Smooth muscle cell (in vitro differentiated cells): ENCODE measurements around the gene CAB39. TPM values are rescaled to one million over a fixed set of nuclear protein-coding genes. Genes with fewer than 3 reads are reported as not detected.
A peak's percentile ranks its signal among the peaks of the same experiment; 100 is the strongest.

Experiments
- DNase-seq: peaks from one replicate; lab custom pipeline; 2025; ENCODE audit not compliant: unreplicated experiment; lab: John Stamatoyannopoulos, UW
- H2AFZ ChIP-seq: fragments of 200-600 bp; sonication (generic); 2 replicates; pipeline ENCODE4 v1.6.0; 2016; ENCODE audit warnings: antibody characterized with exemption, low read depth, mild to moderate bottlenecking
- H3F3A ChIP-seq: fragments of 200-600 bp; sonication (generic); 2 replicates; pipeline ENCODE4 v1.6.0; 2017; ENCODE audit warnings: antibody characterized with exemption, low read depth
- H3K27ac ChIP-seq: fragments of 200-600 bp; sonication (generic); 2 replicates; pipeline ENCODE4 v1.5.1; 2016; ENCODE audit warnings: low read depth, mild to moderate bottlenecking
- H3K27me3 ChIP-seq: fragments of 200-600 bp; sonication (generic); 2 replicates; pipeline ENCODE4 v1.6.1; 2016; ENCODE audit warnings: low read depth, mild to moderate bottlenecking
- H3K36me3 ChIP-seq: fragments of 200-600 bp; sonication (generic); 2 replicates; pipeline ENCODE4 v1.5.1; 2016; ENCODE audit warnings: low read depth
- H3K4me1 ChIP-seq: fragments of 200-600 bp; sonication (generic); 2 replicates; pipeline ENCODE4 v1.5.1; 2016; ENCODE audit warnings: low read depth
- H3K4me2 ChIP-seq: fragments of 200-600 bp; sonication (generic); 2 replicates; pipeline ENCODE4 v1.6.0; 2016; ENCODE audit warnings: mild to moderate bottlenecking
- H3K4me3 ChIP-seq: fragments of 200-600 bp; sonication (generic); 2 replicates; pipeline ENCODE4 v1.5.1; 2016; ENCODE audit warnings: mild to moderate bottlenecking
- H3K79me2 ChIP-seq: fragments of 200-600 bp; sonication (generic); 2 replicates; pipeline ENCODE4 v1.6.0; 2016; ENCODE audit warnings: low read depth, mild to moderate bottlenecking
- H3K9ac ChIP-seq: fragments of 200-600 bp; sonication (generic); 2 replicates; pipeline ENCODE4 v1.6.0; 2016; ENCODE audit warnings: low read depth
- H3K9me3 ChIP-seq: fragments of 200-600 bp; sonication (generic); replicated peaks from 2 replicates; pipeline ENCODE4 v1.5.1; 2016; ENCODE audit warnings: low read depth
- H4K20me1 ChIP-seq: fragments of 200-600 bp; sonication (generic); 2 replicates; pipeline ENCODE4 v1.6.0; 2016; ENCODE audit warnings: low read depth
- WGBS: methylation state at CpG from one replicate; pipeline ENCODE4 v1.1.7; 2016; ENCODE audit warnings: low lambda C conversion rate; 5-methylcytosine and 5-hydroxymethylcytosine counted together
- polyA plus RNA-seq: library from polyadenylated mRNA; unstranded; fragments of >200 nt; fragmentation: Nextera tagmentation; extraction: Ambion mirVana; gene quantifications from 2 replicates; pipeline ENCODE4 v1.2.1, GENCODE V29; 2016
- total RNA-seq: library from RNA; depleted of rRNA; stranded (reverse); fragments of >200 nt; gene quantifications from 2 replicates; pipeline ENCODE4 v1.2.3, GENCODE V29; 2014
- TF ChIP-seq, protein P1 (sequence below): fragments of 200-600 bp; sonication (generic); IDR thresholded peaks from 2 replicates; pipeline ENCODE4 v1.5.1; 2017; ENCODE audit warnings: borderline replicate concordance, mild to moderate bottlenecking, antibody characterized with exemption; ENCODE audit not compliant: insufficient read depth, poor library complexity, severe bottlenecking

Gene CAB39
- total and polyA plus RNA-seq, 2 experiments from 2014 or later = 21.7 to 62.4 TPM

GRCh38 chr2:230685178-230685577 lies 27.5 kb upstream of the CAB39 start:
- Histone ChIP-seq H3K27me3 (no peaks in the 10 kb centered on the region), H3K9ac (peak overlapping the region; percentile 29), H3K27ac (peak overlapping the region; percentile 71), H3K4me2 (peak overlapping the region; percentile 23), H2AFZ (peak overlapping the region; percentile 37), H3K36me3 (no peaks in the 10 kb centered on the region), H3K4me1 (peaks cover 10% of the 10 kb centered on the region), H3K4me3 (no peak overlapping the region), H3K9me3 (no peaks in the 10 kb centered on the region), H3F3A (peaks cover 4% of the 10 kb centered on the region), H3K79me2 (no peaks in the 10 kb centered on the region), H4K20me1 (no peaks in the 10 kb centered on the region)
- 13% methylated on average over 6 of the region's 6 CpGs for WGBS
- TF ChIP-seq, protein P1, sequence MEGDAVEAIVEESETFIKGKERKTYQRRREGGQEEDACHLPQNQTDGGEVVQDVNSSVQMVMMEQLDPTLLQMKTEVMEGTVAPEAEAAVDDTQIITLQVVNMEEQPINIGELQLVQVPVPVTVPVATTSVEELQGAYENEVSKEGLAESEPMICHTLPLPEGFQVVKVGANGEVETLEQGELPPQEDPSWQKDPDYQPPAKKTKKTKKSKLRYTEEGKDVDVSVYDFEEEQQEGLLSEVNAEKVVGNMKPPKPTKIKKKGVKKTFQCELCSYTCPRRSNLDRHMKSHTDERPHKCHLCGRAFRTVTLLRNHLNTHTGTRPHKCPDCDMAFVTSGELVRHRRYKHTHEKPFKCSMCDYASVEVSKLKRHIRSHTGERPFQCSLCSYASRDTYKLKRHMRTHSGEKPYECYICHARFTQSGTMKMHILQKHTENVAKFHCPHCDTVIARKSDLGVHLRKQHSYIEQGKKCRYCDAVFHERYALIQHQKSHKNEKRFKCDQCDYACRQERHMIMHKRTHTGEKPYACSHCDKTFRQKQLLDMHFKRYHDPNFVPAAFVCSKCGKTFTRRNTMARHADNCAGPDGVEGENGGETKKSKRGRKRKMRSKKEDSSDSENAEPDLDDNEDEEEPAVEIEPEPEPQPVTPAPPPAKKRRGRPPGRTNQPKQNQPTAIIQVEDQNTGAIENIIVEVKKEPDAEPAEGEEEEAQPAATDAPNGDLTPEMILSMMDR = no peak
- DNase-seq = no peak

DNA sequence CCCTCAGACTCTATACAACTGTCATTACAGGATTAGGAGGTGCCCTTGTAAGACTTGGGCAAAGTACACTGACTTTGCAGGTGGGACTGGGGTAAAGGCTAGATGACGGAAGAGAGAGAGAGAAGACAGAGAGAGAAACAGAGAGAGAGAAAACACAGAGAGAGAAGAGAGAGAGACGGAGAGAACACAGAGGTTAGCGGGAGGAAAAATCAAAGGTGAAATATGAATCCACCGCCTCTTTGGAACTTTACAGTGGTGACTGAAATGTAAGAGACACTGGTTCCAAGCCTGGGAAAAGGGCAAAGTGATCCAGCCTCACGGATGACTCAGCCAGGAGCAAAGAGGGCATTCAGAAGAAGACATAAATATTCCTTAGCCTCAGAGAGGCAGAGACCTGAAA lies 25.1 kb upstream of the CAB39 start:
- H3K79me2 ChIP-seq = no peaks in the 10 kb centered on the region
- peak overlapping the region; percentile 69 for H3K27ac ChIP-seq
- peaks cover 10% of the 10 kb centered on the region for H3K4me1 ChIP-seq
- H3K4me3 ChIP-seq = no peak overlapping the region
- H3F3A ChIP-seq = peaks cover 4% of the 10 kb centered on the region
- peak overlapping the region; percentile 49 for H3K4me2 ChIP-seq
- no peak overlapping the region for H3K9ac ChIP-seq
- H3K27me3 ChIP-seq = no peaks in the 10 kb centered on the region
- H3K36me3 ChIP-seq = no peaks in the 10 kb centered on the region
- no peak for DNase-seq
- H2AFZ ChIP-seq = peak overlapping the region; percentile 84
- no peaks in the 10 kb centered on the region for H4K20me1 ChIP-seq
- TF ChIP-seq, protein P1 = no peak
- WGBS = 50% methylated on average over 5 of the region's 5 CpGs
- no peaks in the 10 kb centered on the region for H3K9me3 ChIP-seq

DNA sequence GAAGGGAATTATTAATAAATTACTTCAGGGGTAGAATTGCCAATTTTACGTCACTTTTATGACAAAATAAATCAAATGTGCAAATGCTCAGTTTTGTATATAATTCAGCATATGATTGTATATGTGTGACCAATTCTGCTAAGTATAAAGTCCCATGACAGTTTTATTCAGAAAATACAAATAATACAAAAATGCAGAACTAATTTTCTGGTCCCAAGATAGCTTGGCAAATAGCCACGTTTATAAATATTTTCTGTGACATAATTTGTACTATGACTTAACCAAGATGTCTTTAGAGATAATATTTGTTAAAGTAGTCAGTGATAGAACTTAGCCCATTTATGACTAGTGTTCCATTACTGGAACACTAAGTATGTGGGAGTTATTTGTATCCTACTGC lies 24.2 kb upstream of the CAB39 start:
- WGBS = 88% methylated on average over 2 of the region's 2 CpGs
- Histone ChIP-seq H3K4me1 (peaks cover 10% of the 10 kb centered on the region), H3K9me3 (no peaks in the 10 kb centered on the region), H3K9ac (no peak overlapping the region), H3K27me3 (no peaks in the 10 kb centered on the region), H3F3A (peaks cover 4% of the 10 kb centered on the region), H3K79me2 (no peaks in the 10 kb centered on the region), H3K36me3 (no peaks in the 10 kb centered on the region), H3K4me2 (no peak overlapping the region), H2AFZ (no peak overlapping the region), H4K20me1 (no peaks in the 10 kb centered on the region), H3K4me3 (no peak overlapping the region), H3K27ac (no peak overlapping the region)
- no peak for DNase-seq
- TF ChIP-seq, protein P1 = no peak

DNA sequence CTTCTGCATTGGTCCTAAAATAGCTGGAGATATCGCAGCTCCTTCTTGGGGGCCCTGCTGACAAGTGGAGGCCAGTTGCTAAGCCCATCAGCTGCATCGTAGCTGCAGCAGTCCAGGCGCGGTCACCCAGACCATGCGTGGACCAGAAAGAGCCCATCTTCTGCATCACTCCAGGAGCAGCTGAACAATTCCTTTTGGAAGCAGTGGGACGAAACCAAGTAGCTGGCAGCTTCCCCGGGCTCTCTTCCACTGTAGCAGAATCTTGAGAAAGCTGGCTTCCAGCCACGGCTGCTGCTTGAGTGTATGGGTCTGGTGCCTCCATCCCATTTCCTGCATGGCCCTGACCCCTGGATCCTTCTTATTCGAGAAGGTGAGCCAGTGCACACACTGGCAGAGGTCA lies 22.2 kb upstream of the CAB39 start:
- no peaks in the 10 kb centered on the region for H3K27me3 ChIP-seq
- peaks cover 2% of the 10 kb centered on the region for H3F3A ChIP-seq
- H2AFZ ChIP-seq = no peak overlapping the region
- H3K4me2 ChIP-seq = no peak overlapping the region
- H3K4me1 ChIP-seq = peaks cover 10% of the 10 kb centered on the region
- no peaks in the 10 kb centered on the region for H3K79me2 ChIP-seq
- H3K4me3 ChIP-seq = no peak overlapping the region
- TF ChIP-seq, protein P1 = no peak
- H3K9ac ChIP-seq = no peak overlapping the region
- H3K9me3 ChIP-seq = no peaks in the 10 kb centered on the region
- 91% methylated on average over 9 of the region's 9 CpGs for WGBS
- H3K36me3 ChIP-seq = no peaks in the 10 kb centered on the region
- no peak for DNase-seq
- H4K20me1 ChIP-seq = no peaks in the 10 kb centered on the region
- H3K27ac ChIP-seq = no peak overlapping the region
